Memory B cell (primary cell): ENCODE data around the gene RNF11.
A peak's percentile ranks its signal among the peaks of the same experiment; 100 is the strongest.

Experiments used
- ATAC-seq: fragments of 150-1000 bp; cut with Tn5 transposase; 2 replicates; pipeline ENCODE4 v1.10.0; 2021; ENCODE audit warnings: low read depth, mild to moderate bottlenecking, moderate library complexity
- DNase-seq, 2 donors: peaks; one replicate each; pipeline ENCODE4 v3.0.0; 2022; ENCODE audit warnings: low spot score in 2 of 2
- H3K27ac Mint-ChIP-seq: one replicate; pipeline ENCODE4 v1.8.0; 2022; ENCODE audit warnings: mild to moderate bottlenecking, moderate library complexity, mixed read lengths
- H3K27me3 Mint-ChIP-seq: one replicate; pipeline ENCODE4 v1.8.0; 2022; ENCODE audit warnings: mixed read lengths
- H3K36me3 Mint-ChIP-seq: one replicate; pipeline ENCODE4 v1.8.0; 2022; ENCODE audit warnings: mild to moderate bottlenecking, mixed read lengths
- H3K4me1 Mint-ChIP-seq: one replicate; pipeline ENCODE4 v1.8.0; 2022; ENCODE audit warnings: mixed read lengths
- H3K4me3 Mint-ChIP-seq: one replicate; pipeline ENCODE4 v1.8.0; 2022; ENCODE audit warnings: mild to moderate bottlenecking, moderate library complexity, mixed read lengths
- H3K9me3 Mint-ChIP-seq: one replicate; pipeline ENCODE4 v1.8.0; 2022; ENCODE audit warnings: mixed read lengths

The RNF11 gene

DNA sequence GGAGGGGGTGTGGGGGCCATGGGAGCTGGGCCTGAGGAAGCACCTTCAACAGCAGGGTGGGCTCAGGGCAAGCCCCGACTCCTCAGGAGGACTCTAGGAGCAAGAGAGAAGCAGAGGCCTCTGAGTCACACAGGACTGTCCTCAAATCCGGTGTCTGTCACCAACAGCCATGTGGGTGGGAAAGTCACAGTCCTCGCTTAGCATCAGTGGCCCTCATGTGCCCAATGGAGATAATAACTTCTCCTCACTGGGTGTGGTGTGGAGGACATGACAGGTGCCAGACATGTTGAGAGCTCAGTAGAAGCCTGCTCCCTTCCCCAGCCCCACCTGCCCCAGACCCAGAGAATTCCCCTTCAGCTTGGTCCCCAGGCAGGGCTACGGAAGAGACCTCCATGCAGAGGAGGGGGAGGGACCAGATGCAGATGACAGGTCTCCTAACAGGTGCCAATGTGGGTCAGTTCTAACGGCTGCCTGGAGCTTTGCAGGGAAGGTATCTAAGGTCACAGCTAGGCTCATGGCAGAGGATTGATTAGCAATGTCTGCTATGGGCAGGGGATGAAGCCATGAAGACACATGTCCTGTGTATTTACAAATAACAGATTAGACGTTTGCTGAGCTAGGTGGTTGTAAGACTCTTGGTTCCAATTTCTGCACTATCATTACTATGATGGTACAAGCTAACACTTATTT is 64.1 kb downstream of the RNF11 start:
- Mint-ChIP-seq H3K27ac (no peak overlapping the region), H3K4me1 (peaks cover 18% of the 10 kb centered on the region), H3K4me3 (no peak overlapping the region), H3K36me3 (no peaks in the 10 kb centered on the region), H3K9me3 (no peaks in the 10 kb centered on the region), H3K27me3 (peaks cover 8% of the 10 kb centered on the region)
- ATAC-seq = no peak
- no peak for DNase-seq

DNA sequence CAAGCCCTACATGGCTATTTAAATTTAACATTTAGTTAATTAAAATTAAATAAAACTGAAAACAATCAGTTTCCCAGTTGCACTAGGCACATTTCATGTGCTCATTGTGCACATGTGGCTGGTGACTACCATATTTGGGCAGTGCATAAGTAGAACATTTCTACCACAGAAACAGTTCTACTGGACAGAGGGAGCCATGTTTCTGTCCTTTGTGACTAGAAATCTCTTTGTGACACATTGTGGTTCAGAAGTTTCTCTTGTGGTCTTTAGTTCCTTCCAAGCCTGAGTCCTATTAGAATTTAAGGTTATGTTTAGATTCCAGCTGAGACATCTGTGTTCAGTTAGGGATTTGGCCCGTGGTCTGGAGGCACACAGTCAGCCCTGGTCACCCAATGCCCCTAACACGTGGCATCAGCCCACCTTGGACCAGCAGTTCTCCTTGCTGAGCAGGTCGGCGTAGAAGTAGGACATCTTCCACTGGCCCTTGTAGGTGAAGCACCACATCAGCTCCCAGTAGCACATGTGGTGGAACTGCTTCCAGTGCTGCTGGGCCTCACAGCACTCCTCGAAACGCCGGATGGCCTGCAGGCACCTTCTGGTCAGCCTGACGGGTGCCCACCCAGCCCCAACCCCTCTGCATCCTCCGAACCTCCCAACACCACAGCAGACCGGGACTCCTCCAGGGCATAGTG is 65.2 kb downstream of the RNF11 start:
- Mint-ChIP-seq H3K4me3 (no peak overlapping the region), H3K27ac (no peak overlapping the region), H3K36me3 (no peaks in the 10 kb centered on the region), H3K4me1 (peaks cover 17% of the 10 kb centered on the region), H3K27me3 (peaks cover 8% of the 10 kb centered on the region), H3K9me3 (no peaks in the 10 kb centered on the region)
- ATAC-seq (no peak), DNase-seq (no peak)

DNA sequence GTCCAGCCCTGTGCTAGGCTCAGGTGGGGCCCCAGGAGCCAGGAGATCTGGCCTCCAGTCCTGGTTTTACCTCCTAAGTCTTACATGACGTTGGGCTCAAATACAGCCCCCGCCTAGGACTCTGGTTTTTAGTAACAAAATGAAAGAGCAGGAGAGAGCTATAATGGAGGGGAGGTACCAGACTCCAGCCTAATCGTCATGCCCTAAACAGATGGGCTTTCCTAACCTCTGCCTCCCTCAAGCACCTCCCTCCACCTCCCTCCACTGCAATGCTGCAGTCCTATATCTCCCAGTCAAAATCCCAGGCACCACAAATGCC is 65.7 kb downstream of the RNF11 start:
- Mint-ChIP-seq H3K4me3 (no peak overlapping the region), H3K4me1 (peaks cover 12% of the 10 kb centered on the region), H3K36me3 (no peaks in the 10 kb centered on the region), H3K27ac (no peak overlapping the region), H3K27me3 (peaks cover 8% of the 10 kb centered on the region), H3K9me3 (no peaks in the 10 kb centered on the region)
- no peak for DNase-seq
- no peak for ATAC-seq

DNA sequence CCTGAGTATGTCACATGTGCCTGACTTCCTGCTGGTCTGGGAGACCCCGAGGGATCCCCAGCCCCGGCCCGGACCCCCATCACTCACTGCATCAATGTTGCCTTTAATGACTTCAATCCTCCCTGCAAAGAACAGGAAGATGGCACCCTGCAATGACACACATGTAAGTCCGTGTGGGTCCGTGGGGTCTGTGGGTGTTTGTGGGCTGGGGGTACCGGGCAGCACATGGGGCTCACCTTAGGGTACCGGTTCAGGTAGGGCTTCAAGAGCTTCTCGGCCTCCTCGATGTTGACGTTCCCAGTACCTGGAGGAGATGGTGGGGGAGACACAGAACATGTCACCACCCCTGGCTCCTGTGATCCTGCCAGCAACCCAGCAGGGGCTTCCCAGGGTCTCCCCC is 66.2 kb downstream of the RNF11 start:
- Mint-ChIP-seq H3K36me3 (no peaks in the 10 kb centered on the region), H3K9me3 (no peaks in the 10 kb centered on the region), H3K4me1 (peaks cover 11% of the 10 kb centered on the region), H3K27me3 (peaks cover 8% of the 10 kb centered on the region), H3K27ac (no peak overlapping the region), H3K4me3 (no peak overlapping the region)
- no peak for ATAC-seq
- DNase-seq = no peak

DNA sequence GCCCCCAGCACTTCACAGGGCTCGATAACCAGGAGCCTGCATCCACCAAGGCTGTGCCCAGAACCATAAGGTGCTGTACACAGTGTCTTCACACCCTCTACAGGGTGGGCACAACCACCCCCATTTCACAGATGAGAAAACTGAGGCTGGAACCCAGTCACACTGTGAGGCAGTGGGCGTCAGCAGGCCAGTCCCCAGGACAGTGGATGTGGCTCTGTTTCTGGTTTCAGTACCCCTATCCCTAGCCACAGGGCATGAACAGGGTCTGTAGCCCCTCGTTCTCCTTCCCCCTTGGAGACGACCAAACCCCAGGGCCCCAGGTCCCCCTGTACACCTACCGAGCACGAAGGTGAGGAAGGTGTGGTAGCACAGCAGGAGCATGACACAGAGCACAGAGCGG is 66.7 kb downstream of the RNF11 start:
- ATAC-seq (no peak), DNase-seq (no peak)
- H3K4me3 Mint-ChIP-seq = no peak overlapping the region

DNA sequence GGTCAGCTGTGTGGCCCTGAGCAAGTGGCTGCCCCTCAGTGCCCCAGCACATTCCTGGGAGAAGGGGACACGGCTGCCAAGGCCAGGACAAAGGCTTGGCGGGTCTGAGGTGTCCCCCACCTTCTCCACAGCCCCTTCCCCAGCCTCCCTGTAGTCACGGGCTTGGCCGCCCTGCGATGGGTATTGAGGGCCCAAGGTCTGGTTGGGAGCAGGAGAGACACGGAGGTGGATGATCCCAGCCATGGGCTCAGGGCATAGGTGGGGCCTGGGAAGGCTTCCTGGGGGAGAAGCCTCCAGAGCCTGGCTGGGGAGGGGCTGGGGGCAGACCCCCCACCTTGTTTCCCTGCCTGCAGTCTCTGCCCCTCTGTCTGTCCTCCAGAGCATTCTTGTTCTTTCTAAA is 67.2 kb downstream of the RNF11 start:
- ATAC-seq (no peak), DNase-seq (no peak)
- Mint-ChIP-seq H3K9me3 (no peaks in the 10 kb centered on the region), H3K27me3 (peaks cover under 1% of the 10 kb centered on the region), H3K4me3 (no peak overlapping the region), H3K36me3 (no peaks in the 10 kb centered on the region), H3K27ac (no peak overlapping the region), H3K4me1 (peaks cover 5% of the 10 kb centered on the region)

More for the DNA sequence above, 66.7 kb downstream of the RNF11 start:
- no peak overlapping the region for H3K27ac Mint-ChIP-seq
- H3K9me3 Mint-ChIP-seq = no peaks in the 10 kb centered on the region
- H3K4me1 Mint-ChIP-seq = peaks cover 7% of the 10 kb centered on the region
- peaks cover 4% of the 10 kb centered on the region for H3K27me3 Mint-ChIP-seq
- no peaks in the 10 kb centered on the region for H3K36me3 Mint-ChIP-seq

DNA sequence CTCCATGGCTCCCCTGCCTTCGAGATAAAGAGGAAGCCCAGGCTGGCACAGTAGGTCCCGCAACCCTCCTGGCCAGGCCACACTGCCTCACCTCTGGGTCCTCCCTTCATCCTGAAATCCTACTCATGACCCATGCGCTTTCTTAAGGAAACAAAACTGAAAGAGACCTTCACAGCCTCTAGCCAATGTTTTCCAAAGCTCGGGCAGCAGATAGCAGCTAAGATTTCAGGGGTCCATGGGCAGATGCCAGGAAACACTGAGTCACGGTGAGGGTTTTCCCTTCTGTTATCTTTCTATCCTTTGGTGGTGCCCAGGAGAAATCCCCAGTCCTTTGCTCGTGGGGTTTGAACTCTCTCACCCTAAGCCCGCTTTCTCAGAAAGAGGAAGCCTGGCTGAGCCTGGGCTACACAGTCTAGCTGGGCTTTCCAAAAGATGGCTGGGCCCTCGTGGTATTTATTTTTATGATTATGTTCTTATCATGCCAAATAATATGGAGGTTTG is 67.7 kb downstream of the RNF11 start:
- Mint-ChIP-seq H3K9me3 (no peaks in the 10 kb centered on the region), H3K4me3 (peak overlapping the region; percentile 43), H3K27me3 (no peaks in the 10 kb centered on the region), H3K36me3 (no peaks in the 10 kb centered on the region), H3K4me1 (peaks cover 5% of the 10 kb centered on the region), H3K27ac (no peak overlapping the region)
- DNase-seq = no peak
- ATAC-seq = peak; percentile 82

DNA sequence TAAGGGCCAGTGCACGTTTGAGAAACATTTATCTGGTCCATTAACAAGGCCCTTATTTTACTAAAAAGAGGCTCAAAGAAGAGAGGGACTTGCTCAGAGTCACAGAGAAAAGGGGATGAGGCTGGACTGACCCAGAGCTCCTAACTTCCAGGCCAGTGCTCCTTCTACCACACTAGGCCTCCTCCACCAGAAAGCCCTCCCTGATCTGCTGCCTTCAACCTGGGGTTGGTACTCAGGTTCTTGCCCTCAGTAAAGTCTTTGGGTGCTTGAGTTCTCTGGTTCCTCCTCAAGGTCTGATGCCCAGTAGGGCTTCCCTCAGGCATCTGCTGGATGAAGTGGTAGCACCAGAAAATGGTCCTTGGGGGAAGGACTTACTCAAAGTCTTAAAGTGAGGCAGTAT is 68.3 kb downstream of the RNF11 start:
- H3K27ac Mint-ChIP-seq = no peak overlapping the region
- no peaks in the 10 kb centered on the region for H3K27me3 Mint-ChIP-seq

DNA sequence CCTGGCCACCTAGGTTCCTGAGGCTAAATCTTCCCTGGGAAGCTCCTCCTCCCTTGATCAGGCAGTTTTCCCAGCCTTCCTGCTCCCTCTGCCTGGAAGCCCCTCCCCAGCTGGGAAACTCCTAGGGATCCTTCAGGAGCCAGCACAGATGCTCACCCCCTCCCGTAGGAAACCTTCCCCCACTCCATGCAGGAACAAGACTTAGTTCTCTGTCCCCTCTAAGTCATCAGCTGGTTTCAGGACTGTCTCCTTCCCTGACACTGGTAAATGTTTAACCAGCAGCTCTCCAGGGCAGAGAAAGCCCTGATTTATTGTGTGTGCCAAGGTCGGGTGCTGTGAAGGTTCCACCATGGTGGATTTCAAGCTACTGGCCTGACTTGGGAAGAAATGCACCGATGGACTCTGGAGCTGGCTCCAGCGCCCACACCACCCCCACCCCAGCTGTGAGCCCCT is 69.3 kb downstream of the RNF11 start:
- DNase-seq (no peak), ATAC-seq (no peak)
- no peak overlapping the region for H3K27ac Mint-ChIP-seq
- H3K9me3 Mint-ChIP-seq = no peaks in the 10 kb centered on the region
- no peaks in the 10 kb centered on the region for H3K27me3 Mint-ChIP-seq
- no peak overlapping the region for H3K4me3 Mint-ChIP-seq
- H3K4me1 Mint-ChIP-seq = peaks cover 5% of the 10 kb centered on the region
- H3K36me3 Mint-ChIP-seq = no peaks in the 10 kb centered on the region

More for the DNA sequence above, 68.3 kb downstream of the RNF11 start:
- Mint-ChIP-seq H3K36me3 (no peaks in the 10 kb centered on the region), H3K9me3 (no peaks in the 10 kb centered on the region), H3K4me3 (no peak overlapping the region), H3K4me1 (peaks cover 5% of the 10 kb centered on the region)
- DNase-seq = no peak
- ATAC-seq = no peak

DNA sequence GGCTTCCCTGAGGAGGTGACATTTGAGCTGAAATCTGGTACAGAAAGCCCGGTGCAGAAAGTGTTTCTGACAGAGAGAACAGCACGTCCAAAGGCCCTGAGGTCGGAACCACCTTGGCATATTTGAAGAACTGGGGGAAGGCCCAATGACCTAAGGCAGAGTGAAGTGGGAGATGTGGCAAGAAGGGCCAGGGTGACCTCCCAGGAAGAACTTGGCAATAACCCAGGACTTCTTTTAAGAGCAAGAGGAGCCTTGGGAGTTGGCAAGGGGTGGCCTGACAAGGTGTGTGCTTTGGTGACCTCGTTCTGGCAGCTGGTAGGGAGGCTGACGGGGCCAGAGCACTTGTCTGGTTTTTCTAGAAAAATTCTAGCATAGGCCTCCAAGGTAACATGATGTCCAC is 70.9 kb downstream of the RNF11 start:
- H3K4me3 Mint-ChIP-seq = no peak overlapping the region
- ATAC-seq = no peak
- H3K9me3 Mint-ChIP-seq = no peaks in the 10 kb centered on the region
- no peaks in the 10 kb centered on the region for H3K36me3 Mint-ChIP-seq
- H3K27me3 Mint-ChIP-seq = no peaks in the 10 kb centered on the region
- no peak for DNase-seq
- no peak overlapping the region for H3K27ac Mint-ChIP-seq
- peaks cover 13% of the 10 kb centered on the region for H3K4me1 Mint-ChIP-seq

DNA sequence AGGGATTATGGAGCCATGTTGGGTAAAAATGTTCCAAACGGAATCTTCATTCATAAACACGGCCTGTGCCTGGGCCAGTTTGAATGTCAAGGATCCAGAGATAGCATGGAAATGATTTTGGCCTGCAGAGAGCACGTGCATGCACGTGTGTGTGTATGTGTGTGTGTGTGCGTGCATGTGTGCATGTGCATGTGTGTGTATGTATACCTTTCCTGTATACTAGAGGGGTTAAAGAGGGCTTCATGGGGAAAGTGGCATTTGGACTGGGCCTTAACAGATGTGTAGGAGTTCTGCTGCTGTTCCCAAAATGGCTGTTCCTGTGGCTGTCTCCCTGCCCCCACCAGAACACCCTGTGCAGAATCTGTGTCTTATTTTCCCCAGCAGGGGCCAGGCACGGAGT is 72.6 kb downstream of the RNF11 start:
- Mint-ChIP-seq H3K27me3 (no peaks in the 10 kb centered on the region), H3K27ac (no peak overlapping the region), H3K4me1 (peaks cover 12% of the 10 kb centered on the region), H3K9me3 (no peaks in the 10 kb centered on the region), H3K36me3 (no peaks in the 10 kb centered on the region), H3K4me3 (no peak overlapping the region)
- DNase-seq (no peak), ATAC-seq (no peak)

DNA sequence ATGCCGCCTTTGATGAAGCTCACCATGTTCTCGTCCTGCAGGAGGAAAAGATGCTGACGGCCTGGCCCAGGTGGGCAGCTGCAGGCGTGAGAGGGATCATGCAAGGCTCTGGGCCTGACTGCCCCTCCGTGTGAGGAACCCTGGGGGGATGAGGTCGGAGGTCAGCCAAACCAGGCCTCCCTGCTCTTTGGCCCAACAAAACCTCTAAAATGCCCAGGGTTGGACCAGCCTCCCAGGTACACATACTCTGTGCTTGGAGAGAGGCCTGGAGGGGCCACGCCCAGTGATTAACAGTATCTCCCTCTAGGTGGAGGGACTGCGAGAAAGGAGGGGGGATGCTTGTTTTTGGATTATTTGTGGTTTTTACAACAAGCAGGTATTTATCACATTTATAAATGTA is 73.2 kb downstream of the RNF11 start:
- Mint-ChIP-seq H3K27me3 (no peaks in the 10 kb centered on the region), H3K9me3 (no peaks in the 10 kb centered on the region), H3K27ac (no peak overlapping the region), H3K36me3 (no peaks in the 10 kb centered on the region), H3K4me1 (peaks cover 8% of the 10 kb centered on the region), H3K4me3 (no peak overlapping the region)
- no peak for DNase-seq
- no peak for ATAC-seq

DNA sequence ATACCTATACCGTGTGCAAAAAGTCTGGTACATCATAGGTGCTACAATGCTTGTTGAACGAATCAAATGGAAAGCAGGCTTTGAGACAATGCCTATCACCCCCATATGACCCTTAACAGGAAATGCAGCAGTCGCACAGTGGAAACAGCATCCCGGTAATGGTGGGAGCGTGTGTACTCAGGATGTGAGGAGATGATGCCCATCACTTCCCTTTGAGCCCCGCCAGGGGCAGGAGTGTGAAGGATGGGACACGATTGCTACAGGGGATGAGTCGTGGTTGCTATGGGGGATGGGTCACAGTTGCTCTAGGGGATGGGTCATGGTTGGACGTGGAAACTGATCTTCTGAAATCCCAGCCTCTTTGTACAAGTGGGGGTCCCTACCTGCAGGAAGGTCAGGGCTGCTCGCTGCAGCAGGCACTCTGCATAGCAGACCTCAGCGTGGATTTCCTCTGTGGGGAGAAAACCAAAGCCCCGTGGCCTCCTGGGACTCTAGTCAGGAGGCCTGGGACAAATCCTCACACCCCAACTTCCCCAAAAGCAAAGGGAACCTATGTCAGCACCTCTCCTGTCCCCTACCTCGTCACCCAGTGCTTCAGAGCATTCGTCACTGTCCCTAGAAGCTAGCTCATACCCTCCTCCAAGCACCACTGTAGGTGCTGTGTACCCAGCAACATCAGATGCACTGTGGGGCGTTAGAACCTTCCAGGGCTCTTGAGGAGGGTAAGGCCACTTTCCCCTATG is 75.0 kb downstream of the RNF11 start:
- peaks cover 1% of the 10 kb centered on the region for H3K27me3 Mint-ChIP-seq
- no peaks in the 10 kb centered on the region for H3K36me3 Mint-ChIP-seq
- no peak for DNase-seq
- no peak overlapping the region for H3K27ac Mint-ChIP-seq
- H3K4me3 Mint-ChIP-seq = no peak overlapping the region
- peak; percentile 60 for ATAC-seq
- no peaks in the 10 kb centered on the region for H3K9me3 Mint-ChIP-seq
- H3K4me1 Mint-ChIP-seq = peaks cover 8% of the 10 kb centered on the region

DNA sequence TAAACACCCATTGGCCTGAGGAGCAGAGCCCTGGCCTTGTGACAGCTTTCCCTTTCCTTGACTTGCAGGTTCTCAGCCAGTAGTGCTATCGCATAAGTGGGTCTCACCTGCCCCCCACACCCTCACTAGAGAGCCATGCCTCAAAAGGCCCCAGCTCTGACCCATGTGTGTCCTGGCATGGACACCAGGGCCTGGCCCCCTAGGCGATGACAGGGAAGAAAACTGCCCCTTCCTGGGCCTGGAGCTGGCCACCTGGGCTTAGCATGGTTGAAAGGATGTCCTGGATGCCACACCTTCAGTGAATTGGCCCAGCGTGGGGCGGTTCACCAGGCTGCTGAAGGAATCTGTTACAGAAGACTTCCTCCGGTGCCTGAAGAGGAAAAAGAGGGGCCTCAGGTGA is 75.8 kb downstream of the RNF11 start:
- no peak for ATAC-seq
- H3K9me3 Mint-ChIP-seq = no peaks in the 10 kb centered on the region
- no peaks in the 10 kb centered on the region for H3K36me3 Mint-ChIP-seq
- no peak overlapping the region for H3K4me3 Mint-ChIP-seq
- H3K4me1 Mint-ChIP-seq = peaks cover 8% of the 10 kb centered on the region
- H3K27me3 Mint-ChIP-seq = peaks cover 7% of the 10 kb centered on the region
- no peak for DNase-seq
- H3K27ac Mint-ChIP-seq = no peak overlapping the region
